Myocyte (in vitro differentiated cells): ENCODE results near the gene MAPK10. TPM values are rescaled to one million over a fixed set of nuclear protein-coding genes. Genes with fewer than 3 reads are reported as not detected.

Experiments
- DNase-seq: peaks from one replicate; pipeline ENCODE4 v3.0.0-alpha.2; 2012; ENCODE audit warnings: low read depth
- total RNA-seq: library from RNA; depleted of rRNA; stranded (reverse); fragments of >200 nt; gene quantifications from 2 replicates; pipeline ENCODE4 v1.2.3, GENCODE V29; 2014

The MAPK10 gene
- total RNA-seq, 1 donor from 2014 or later: 27.7 TPM

- DNase-seq: no peak
These were observed 80.4 kb downstream of the MAPK10 start for GRCh38 chr4:86279293-86279960.

GRCh38 chr4:86278126-86278525 lies 81.7 kb downstream of the MAPK10 start:
- no peak for DNase-seq

GRCh38 chr4:86274642-86275041 lies 85.2 kb downstream of the MAPK10 start:
- no peak for DNase-seq

- no peak for DNase-seq
These were observed 87.2 kb downstream of the MAPK10 start for GRCh38 chr4:86272669-86273068.

GRCh38 chr4:86271057-86271456 lies 88.8 kb downstream of the MAPK10 start:
- no peak for DNase-seq

- no peak for DNase-seq
These were observed 90.5 kb downstream of the MAPK10 start for GRCh38 chr4:86269354-86269753.

GRCh38 chr4:86264241-86264640 lies 95.6 kb downstream of the MAPK10 start:
- no peak for DNase-seq

GRCh38 chr4:86261636-86262035 lies 98.2 kb downstream of the MAPK10 start:
- DNase-seq: peak; percentile 68

- DNase-seq: no peak
These were observed 103.8 kb downstream of the MAPK10 start for GRCh38 chr4:86256086-86256485.

- DNase-seq: no peak
These were observed 109.2 kb downstream of the MAPK10 start for GRCh38 chr4:86250619-86251018.

- DNase-seq: no peak
These were observed 109.8 kb downstream of the MAPK10 start for GRCh38 chr4:86250006-86250405.

- no peak for DNase-seq
These were observed 110.8 kb downstream of the MAPK10 start for GRCh38 chr4:86249074-86249473.

GRCh38 chr4:86247906-86248305 lies 111.9 kb downstream of the MAPK10 start:
- DNase-seq: no peak

GRCh38 chr4:86247320-86247719 lies 112.5 kb downstream of the MAPK10 start:
- no peak for DNase-seq

GRCh38 chr4:86243750-86244149 lies 116.1 kb downstream of the MAPK10 start:
- no peak for DNase-seq

- no peak for DNase-seq
These were observed 117.2 kb downstream of the MAPK10 start for GRCh38 chr4:86242677-86243076.

- no peak for DNase-seq
These were observed 124.3 kb downstream of the MAPK10 start for GRCh38 chr4:86235549-86235948.

GRCh38 chr4:86233681-86234080 lies 126.2 kb downstream of the MAPK10 start:
- DNase-seq: peak; percentile 51

GRCh38 chr4:86233090-86233489 lies 126.8 kb downstream of the MAPK10 start:
- DNase-seq: no peak

GRCh38 chr4:86223472-86223871 lies 136.4 kb downstream of the MAPK10 start:
- peak; percentile 37 for DNase-seq

GRCh38 chr4:86221002-86221401 lies 138.9 kb downstream of the MAPK10 start:
- no peak for DNase-seq

- no peak for DNase-seq
These were observed 139.7 kb downstream of the MAPK10 start for GRCh38 chr4:86220121-86220520.

- no peak for DNase-seq
These were observed 140.9 kb downstream of the MAPK10 start for GRCh38 chr4:86218746-86219473.
